GM23338 (cell line): Measurements from ENCODE around the gene NUP160. TPM values are rescaled to one million over a fixed set of nuclear protein-coding genes. Genes with fewer than 3 reads are reported as not detected.

Experiments used
- ATAC-seq: fragments of 200-7000 bp; cut with Tn5 transposase; 3 replicates; pipeline ENCODE4 v1.9.1; 2020
- DNase-seq: peaks from one replicate; pipeline ENCODE4 v3.0.0-alpha.2; 2015; ENCODE audit warnings: low spot score
- H2AFZ ChIP-seq: fragments of 200-600 bp; sonication (generic); 2 replicates; pipeline ENCODE4 v1.8.0; 2016; ENCODE audit warnings: antibody characterized with exemption, mild to moderate bottlenecking, moderate library complexity
- H3F3A ChIP-seq: fragments of 200-600 bp; sonication (generic); replicated peaks from 2 replicates; pipeline ENCODE4 v1.8.0; 2017; ENCODE audit warnings: antibody characterized with exemption, mixed run types, low read depth
- H3K27ac ChIP-seq: fragments of 200-600 bp; sonication (generic); 2 replicates; pipeline ENCODE4 v1.6.1; 2016; ENCODE audit warnings: low read depth
- H3K27me3 ChIP-seq: fragments of 200-600 bp; sonication (generic); 2 replicates; pipeline ENCODE4 v1.8.0; 2016; ENCODE audit warnings: mild to moderate bottlenecking, mixed run types, moderate library complexity; ENCODE audit not compliant: insufficient read depth
- H3K36me3 ChIP-seq: fragments of 200-600 bp; sonication (generic); 2 replicates; pipeline ENCODE4 v1.8.0; 2016; ENCODE audit warnings: mild to moderate bottlenecking; ENCODE audit not compliant: insufficient read depth
- H3K4me1 ChIP-seq: fragments of 200-600 bp; sonication (generic); 2 replicates; pipeline ENCODE4 v1.8.0; 2016; ENCODE audit warnings: mild to moderate bottlenecking, moderate library complexity; ENCODE audit not compliant: insufficient read depth
- H3K4me2 ChIP-seq: fragments of 200-600 bp; sonication (generic); 2 replicates; pipeline ENCODE4 v1.7.1; 2017; ENCODE audit warnings: mixed run types
- H3K4me3 ChIP-seq: fragments of 200-600 bp; sonication (generic); 2 replicates; pipeline ENCODE4 v1.6.1; 2016; ENCODE audit warnings: mixed run types
- H3K79me2 ChIP-seq: fragments of 200-600 bp; sonication (generic); replicated peaks from 2 replicates; pipeline ENCODE4 v1.8.0; 2017; ENCODE audit warnings: mild to moderate bottlenecking; ENCODE audit not compliant: insufficient read depth
- H3K9me2 ChIP-seq: fragments of 200-600 bp; sonication (generic); 2 replicates; pipeline ENCODE4 v1.8.0; 2017; ENCODE audit not compliant: insufficient read depth
- H4K20me1 ChIP-seq: fragments of 200-600 bp; sonication (generic); replicated peaks from 2 replicates; pipeline ENCODE4 v1.8.0; 2017; ENCODE audit warnings: mild to moderate bottlenecking; ENCODE audit not compliant: insufficient read depth
- H3K27ac Mint-ChIP-seq: 2 replicates; pipeline ENCODE4 v1.8.0; 2020; ENCODE audit warnings: inconsistent platforms, mild to moderate bottlenecking, moderate library complexity, mixed read lengths
- H3K27me3 Mint-ChIP-seq: 3 replicates; pipeline ENCODE4 v1.8.0; 2022; ENCODE audit warnings: low read depth, mild to moderate bottlenecking, moderate library complexity, mixed read lengths, inconsistent platforms; ENCODE audit not compliant: insufficient read depth, poor library complexity
- H3K36me3 Mint-ChIP-seq: 3 replicates; pipeline ENCODE4 v1.8.0; 2021; ENCODE audit warnings: low read depth, mild to moderate bottlenecking, inconsistent platforms, moderate library complexity, mixed read lengths
- H3K4me1 Mint-ChIP-seq: 3 replicates; pipeline ENCODE4 v1.8.0; 2020; ENCODE audit warnings: mild to moderate bottlenecking, inconsistent platforms, mixed read lengths
- H3K4me3 Mint-ChIP-seq: 3 replicates; pipeline ENCODE4 v1.8.0; 2021; ENCODE audit warnings: moderate library complexity, mild to moderate bottlenecking, inconsistent platforms, mixed read lengths
- H3K9me3 Mint-ChIP-seq: 3 replicates; pipeline ENCODE4 v1.8.0; 2020; ENCODE audit warnings: moderate library complexity, mild to moderate bottlenecking, inconsistent platforms, mixed read lengths
- CREB1 ChIP-seq: fragments of 250-450 bp; sonication (Bioruptor Pico); IDR thresholded peaks from 2 replicates; pipeline ENCODE4 v1.5.0; 2020; ENCODE audit warnings: low read depth, mild to moderate bottlenecking, moderate library complexity
- EZH2 ChIP-seq: fragments of 200-600 bp; sonication (generic); IDR thresholded peaks from one replicate; pipeline ENCODE4 v1.8.0; 2017; ENCODE audit warnings: antibody characterized with exemption, mild to moderate bottlenecking, low read depth; ENCODE audit not compliant: unreplicated experiment
- EZH2phosphoT487 ChIP-seq: fragments of 200-600 bp; sonication (generic); IDR thresholded peaks from one replicate; pipeline ENCODE4 v1.8.1; 2018; ENCODE audit warnings: antibody characterized with exemption; ENCODE audit not compliant: unreplicated experiment
- NANOG ChIP-seq: IDR thresholded peaks from 2 replicates; pipeline ENCODE4 v1.6.1; 2016; ENCODE audit warnings: antibody characterized with exemption, borderline replicate concordance
- POLR2AphosphoS5 ChIP-seq: IDR thresholded peaks from 2 replicates; pipeline ENCODE4 v1.6.1; 2016; ENCODE audit warnings: antibody characterized with exemption, low read depth
- STAT1 ChIP-seq: IDR thresholded peaks from one replicate; pipeline ENCODE4 v1.6.1; 2016; ENCODE audit warnings: antibody characterized with exemption; ENCODE audit not compliant: unreplicated experiment
- ZNF114 ChIP-seq: fragments of 250-450 bp; sonication (Bioruptor Pico); IDR thresholded peaks from 2 replicates; pipeline ENCODE4 v1.5.0; 2020; ENCODE audit warnings: mild to moderate bottlenecking, moderate library complexity
- ZNF331 ChIP-seq: fragments of 250-450 bp; sonication (Bioruptor Pico); IDR thresholded peaks from 2 replicates; pipeline ENCODE4 v1.5.0; 2020; ENCODE audit warnings: low read depth, mild to moderate bottlenecking, moderate library complexity
- polyA plus RNA-seq: library from polyadenylated mRNA; unstranded; fragments of >200 nt; fragmentation: Nextera tagmentation; extraction: Ambion mirVana; gene quantifications from 2 replicates; pipeline ENCODE4 v1.2.1, GENCODE V29; 2016
- total RNA-seq: library from RNA; depleted of rRNA; stranded (reverse); fragments of >200 nt; shearing (Covaris generic); gene quantifications from 2 replicates; pipeline ENCODE4 v1.2.3, GENCODE V29; 2014
- TF ChIP-seq, protein P1 (sequence below): IDR thresholded peaks from 2 replicates; pipeline ENCODE4 v1.6.1; 2016; ENCODE audit warnings: antibody characterized with exemption
- TF ChIP-seq, protein P2 (sequence below): fragments of 250-450 bp; sonication (Bioruptor Pico); IDR thresholded peaks from 2 replicates; pipeline ENCODE4 v1.5.0; 2020; ENCODE audit warnings: mild to moderate bottlenecking, moderate library complexity
- TF ChIP-seq, protein P3 (sequence below), 2 experiments: fragments of 200-600 bp in 1 of 2; sonication (generic) in 1 of 2; conservative IDR thresholded peaks; 2 replicates each; pipeline versions ENCODE4 v1.5.1 to v1.6.1; 2016 to 2017; ENCODE audit warnings: antibody characterized with exemption in 2 of 2, low read depth in 2 of 2, mild to moderate bottlenecking in 2 of 2, moderate library complexity in 1 of 2
- TF ChIP-seq, protein P4 (sequence below): IDR thresholded peaks from one replicate; pipeline ENCODE4 v1.6.1; 2018; ENCODE audit warnings: antibody characterized with exemption; ENCODE audit not compliant: unreplicated experiment

The NUP160 gene
- total and polyA plus RNA-seq, 2 experiments from 2014 or later = 41.2 to 101 TPM

DNA sequence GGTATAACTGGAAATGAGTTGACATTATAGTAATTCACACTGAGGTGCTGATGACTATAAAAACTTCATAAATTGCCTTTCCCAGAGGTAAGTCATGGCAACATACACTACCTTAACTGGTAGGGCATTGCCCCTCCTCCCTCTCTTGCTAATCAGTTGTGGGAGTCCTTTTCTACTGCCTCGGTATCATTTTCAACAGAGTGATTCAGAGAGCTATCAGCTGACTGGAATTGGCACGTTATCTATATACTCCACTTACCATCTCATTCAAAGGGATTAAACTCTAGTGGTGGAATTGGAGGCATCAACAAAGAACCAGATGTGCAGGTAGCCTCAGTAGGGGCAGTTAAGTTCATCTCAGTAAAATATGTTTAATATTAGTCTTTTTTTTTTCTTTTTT, 8.0 kb upstream of the NUP160 start:
- ATAC-seq = no peak
- Histone ChIP-seq H3K27ac (no peak overlapping the region), H3K9me2 (no peaks in the 10 kb centered on the region), H3K4me3 (no peak overlapping the region), H3F3A (no peaks in the 10 kb centered on the region), H3K4me1 (no peaks in the 10 kb centered on the region), H4K20me1 (no peaks in the 10 kb centered on the region), H3K27me3 (no peaks in the 10 kb centered on the region), H2AFZ (no peak overlapping the region), H3K36me3 (no peaks in the 10 kb centered on the region), H3K79me2 (no peaks in the 10 kb centered on the region), H3K4me2 (no peak overlapping the region)
- no peaks in the 10 kb centered on the region for H3K9me3 Mint-ChIP-seq
- TF ChIP-seq NANOG (no peak), EZH2phosphoT487 (no peak), POLR2AphosphoS5 (no peak), EZH2 (no peak), CREB1 (CRISPR knock-in tag) (no peak), ZNF331 (CRISPR knock-in tag) (no peak), STAT1 (no peak), ZNF114 (CRISPR knock-in tag) (no peak)
- TF ChIP-seq, protein P1, sequence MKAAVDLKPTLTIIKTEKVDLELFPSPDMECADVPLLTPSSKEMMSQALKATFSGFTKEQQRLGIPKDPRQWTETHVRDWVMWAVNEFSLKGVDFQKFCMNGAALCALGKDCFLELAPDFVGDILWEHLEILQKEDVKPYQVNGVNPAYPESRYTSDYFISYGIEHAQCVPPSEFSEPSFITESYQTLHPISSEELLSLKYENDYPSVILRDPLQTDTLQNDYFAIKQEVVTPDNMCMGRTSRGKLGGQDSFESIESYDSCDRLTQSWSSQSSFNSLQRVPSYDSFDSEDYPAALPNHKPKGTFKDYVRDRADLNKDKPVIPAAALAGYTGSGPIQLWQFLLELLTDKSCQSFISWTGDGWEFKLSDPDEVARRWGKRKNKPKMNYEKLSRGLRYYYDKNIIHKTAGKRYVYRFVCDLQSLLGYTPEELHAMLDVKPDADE = no peak
- TF ChIP-seq, protein P2, sequence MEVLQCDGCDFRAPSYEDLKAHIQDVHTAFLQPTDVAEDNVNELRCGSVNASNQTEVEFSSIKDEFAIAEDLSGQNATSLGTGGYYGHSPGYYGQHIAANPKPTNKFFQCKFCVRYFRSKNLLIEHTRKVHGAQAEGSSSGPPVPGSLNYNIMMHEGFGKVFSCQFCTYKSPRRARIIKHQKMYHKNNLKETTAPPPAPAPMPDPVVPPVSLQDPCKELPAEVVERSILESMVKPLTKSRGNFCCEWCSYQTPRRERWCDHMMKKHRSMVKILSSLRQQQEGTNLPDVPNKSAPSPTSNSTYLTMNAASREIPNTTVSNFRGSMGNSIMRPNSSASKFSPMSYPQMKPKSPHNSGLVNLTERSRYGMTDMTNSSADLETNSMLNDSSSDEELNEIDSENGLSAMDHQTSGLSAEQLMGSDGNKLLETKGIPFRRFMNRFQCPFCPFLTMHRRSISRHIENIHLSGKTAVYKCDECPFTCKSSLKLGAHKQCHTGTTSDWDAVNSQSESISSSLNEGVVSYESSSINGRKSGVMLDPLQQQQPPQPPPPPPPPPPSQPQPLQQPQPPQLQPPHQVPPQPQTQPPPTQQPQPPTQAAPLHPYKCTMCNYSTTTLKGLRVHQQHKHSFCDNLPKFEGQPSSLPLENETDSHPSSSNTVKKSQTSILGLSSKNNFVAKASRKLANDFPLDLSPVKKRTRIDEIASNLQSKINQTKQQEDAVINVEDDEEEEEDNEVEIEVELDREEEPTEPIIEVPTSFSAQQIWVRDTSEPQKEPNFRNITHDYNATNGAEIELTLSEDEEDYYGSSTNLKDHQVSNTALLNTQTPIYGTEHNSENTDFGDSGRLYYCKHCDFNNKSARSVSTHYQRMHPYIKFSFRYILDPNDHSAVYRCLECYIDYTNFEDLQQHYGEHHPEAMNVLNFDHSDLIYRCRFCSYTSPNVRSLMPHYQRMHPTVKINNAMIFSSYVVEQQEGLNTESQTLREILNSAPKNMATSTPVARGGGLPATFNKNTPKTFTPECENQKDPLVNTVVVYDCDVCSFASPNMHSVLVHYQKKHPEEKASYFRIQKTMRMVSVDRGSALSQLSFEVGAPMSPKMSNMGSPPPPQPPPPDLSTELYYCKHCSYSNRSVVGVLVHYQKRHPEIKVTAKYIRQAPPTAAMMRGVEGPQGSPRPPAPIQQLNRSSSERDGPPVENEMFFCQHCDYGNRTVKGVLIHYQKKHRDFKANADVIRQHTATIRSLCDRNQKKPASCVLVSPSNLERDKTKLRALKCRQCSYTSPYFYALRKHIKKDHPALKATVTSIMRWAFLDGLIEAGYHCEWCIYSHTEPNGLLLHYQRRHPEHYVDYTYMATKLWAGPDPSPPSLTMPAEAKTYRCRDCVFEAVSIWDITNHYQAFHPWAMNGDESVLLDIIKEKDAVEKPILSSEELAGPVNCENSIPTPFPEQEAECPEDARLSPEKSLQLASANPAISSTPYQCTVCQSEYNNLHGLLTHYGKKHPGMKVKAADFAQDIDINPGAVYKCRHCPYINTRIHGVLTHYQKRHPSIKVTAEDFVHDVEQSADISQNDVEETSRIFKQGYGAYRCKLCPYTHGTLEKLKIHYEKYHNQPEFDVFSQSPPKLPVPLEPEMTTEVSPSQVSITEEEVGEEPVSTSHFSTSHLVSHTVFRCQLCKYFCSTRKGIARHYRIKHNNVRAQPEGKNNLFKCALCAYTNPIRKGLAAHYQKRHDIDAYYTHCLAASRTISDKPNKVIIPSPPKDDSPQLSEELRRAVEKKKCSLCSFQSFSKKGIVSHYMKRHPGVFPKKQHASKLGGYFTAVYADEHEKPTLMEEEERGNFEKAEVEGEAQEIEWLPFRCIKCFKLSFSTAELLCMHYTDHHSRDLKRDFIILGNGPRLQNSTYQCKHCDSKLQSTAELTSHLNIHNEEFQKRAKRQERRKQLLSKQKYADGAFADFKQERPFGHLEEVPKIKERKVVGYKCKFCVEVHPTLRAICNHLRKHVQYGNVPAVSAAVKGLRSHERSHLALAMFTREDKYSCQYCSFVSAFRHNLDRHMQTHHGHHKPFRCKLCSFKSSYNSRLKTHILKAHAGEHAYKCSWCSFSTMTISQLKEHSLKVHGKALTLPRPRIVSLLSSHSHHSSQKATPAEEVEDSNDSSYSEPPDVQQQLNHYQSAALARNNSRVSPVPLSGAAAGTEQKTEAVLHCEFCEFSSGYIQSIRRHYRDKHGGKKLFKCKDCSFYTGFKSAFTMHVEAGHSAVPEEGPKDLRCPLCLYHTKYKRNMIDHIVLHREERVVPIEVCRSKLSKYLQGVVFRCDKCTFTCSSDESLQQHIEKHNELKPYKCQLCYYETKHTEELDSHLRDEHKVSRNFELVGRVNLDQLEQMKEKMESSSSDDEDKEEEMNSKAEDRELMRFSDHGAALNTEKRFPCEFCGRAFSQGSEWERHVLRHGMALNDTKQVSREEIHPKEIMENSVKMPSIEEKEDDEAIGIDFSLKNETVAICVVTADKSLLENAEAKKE = no peak
- TF ChIP-seq, protein P3, sequence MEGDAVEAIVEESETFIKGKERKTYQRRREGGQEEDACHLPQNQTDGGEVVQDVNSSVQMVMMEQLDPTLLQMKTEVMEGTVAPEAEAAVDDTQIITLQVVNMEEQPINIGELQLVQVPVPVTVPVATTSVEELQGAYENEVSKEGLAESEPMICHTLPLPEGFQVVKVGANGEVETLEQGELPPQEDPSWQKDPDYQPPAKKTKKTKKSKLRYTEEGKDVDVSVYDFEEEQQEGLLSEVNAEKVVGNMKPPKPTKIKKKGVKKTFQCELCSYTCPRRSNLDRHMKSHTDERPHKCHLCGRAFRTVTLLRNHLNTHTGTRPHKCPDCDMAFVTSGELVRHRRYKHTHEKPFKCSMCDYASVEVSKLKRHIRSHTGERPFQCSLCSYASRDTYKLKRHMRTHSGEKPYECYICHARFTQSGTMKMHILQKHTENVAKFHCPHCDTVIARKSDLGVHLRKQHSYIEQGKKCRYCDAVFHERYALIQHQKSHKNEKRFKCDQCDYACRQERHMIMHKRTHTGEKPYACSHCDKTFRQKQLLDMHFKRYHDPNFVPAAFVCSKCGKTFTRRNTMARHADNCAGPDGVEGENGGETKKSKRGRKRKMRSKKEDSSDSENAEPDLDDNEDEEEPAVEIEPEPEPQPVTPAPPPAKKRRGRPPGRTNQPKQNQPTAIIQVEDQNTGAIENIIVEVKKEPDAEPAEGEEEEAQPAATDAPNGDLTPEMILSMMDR (conservative IDR thresholded peaks at IDR 0.05; ENCODE audit: low read depth in 2 of 2) = no peak
- TF ChIP-seq, protein P4, sequence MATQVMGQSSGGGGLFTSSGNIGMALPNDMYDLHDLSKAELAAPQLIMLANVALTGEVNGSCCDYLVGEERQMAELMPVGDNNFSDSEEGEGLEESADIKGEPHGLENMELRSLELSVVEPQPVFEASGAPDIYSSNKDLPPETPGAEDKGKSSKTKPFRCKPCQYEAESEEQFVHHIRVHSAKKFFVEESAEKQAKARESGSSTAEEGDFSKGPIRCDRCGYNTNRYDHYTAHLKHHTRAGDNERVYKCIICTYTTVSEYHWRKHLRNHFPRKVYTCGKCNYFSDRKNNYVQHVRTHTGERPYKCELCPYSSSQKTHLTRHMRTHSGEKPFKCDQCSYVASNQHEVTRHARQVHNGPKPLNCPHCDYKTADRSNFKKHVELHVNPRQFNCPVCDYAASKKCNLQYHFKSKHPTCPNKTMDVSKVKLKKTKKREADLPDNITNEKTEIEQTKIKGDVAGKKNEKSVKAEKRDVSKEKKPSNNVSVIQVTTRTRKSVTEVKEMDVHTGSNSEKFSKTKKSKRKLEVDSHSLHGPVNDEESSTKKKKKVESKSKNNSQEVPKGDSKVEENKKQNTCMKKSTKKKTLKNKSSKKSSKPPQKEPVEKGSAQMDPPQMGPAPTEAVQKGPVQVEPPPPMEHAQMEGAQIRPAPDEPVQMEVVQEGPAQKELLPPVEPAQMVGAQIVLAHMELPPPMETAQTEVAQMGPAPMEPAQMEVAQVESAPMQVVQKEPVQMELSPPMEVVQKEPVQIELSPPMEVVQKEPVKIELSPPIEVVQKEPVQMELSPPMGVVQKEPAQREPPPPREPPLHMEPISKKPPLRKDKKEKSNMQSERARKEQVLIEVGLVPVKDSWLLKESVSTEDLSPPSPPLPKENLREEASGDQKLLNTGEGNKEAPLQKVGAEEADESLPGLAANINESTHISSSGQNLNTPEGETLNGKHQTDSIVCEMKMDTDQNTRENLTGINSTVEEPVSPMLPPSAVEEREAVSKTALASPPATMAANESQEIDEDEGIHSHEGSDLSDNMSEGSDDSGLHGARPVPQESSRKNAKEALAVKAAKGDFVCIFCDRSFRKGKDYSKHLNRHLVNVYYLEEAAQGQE = no peak
- H3K4me3 Mint-ChIP-seq = no peak overlapping the region
- no peak for DNase-seq
- no peak overlapping the region for H3K27ac Mint-ChIP-seq
- H3K27me3 Mint-ChIP-seq = peaks cover 3% of the 10 kb centered on the region
- no peaks in the 10 kb centered on the region for H3K36me3 Mint-ChIP-seq
- H3K4me1 Mint-ChIP-seq = no peaks in the 10 kb centered on the region
